ENCODE results near the gene TNFRSF4. TPM values are rescaled to one million over a fixed set of nuclear protein-coding genes. Genes with fewer than 3 reads are reported as not detected.

Gene TNFRSF4
- total and polyA plus RNA-seq, 2 donors (not counting 1 experiment from before 2014, with no cell fraction given): 0.05 to 0.17 TPM

DNA sequence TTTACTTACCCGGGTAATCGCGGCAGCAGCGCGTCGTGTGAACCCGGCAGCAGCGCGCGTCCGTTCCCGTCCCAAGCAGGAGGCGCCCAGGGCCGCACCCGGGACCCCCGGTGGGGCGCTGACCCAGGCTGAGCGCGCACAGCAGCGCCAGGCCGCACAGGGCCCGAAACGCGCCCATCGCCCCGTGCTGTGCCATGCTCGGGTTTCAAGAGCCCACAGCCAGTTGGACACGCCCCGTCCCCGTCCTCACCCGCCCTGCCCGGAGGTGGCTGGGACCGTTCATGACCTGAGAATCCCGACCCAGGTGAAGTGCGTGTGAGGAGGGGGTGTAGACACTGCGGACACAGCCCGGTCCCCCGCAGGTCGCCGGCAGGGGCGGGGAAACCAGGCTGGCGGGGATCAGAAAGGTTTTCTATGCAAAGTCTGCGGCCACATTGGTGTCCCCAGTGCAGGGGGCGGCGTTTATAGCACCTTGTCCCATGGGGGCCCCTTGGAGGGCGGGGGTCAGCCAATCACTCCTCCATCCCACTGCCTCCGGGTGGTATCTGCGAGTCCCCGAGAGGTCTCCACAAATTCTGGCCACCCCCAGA is 7.5 kb downstream of the TNFRSF4 start, which contains the start of gene TNFRSF18:
TNFRSF18 (minus strand) TSS at position 217 of the 590 bp plus-strand sequence; CDS start at position 196, 21 bp downstream.
- Histone ChIP-seq H2AFZ (ENCODE audit: low read length) (no peak within 1 kb of the TSS), H3K4me2 (ENCODE audit: extremely low read depth, insufficient read depth, low read length) (peak within 1 kb of the TSS; percentile 44), H3K27me3 (ENCODE audit: control insufficient read depth, insufficient read depth, low read length) (no peaks in the 10 kb centered on the region), H4K20me1 (ENCODE audit: control insufficient read depth, extremely low read depth, insufficient read depth, low read length) (no peaks in the 10 kb centered on the region), H3K79me2 (ENCODE audit: control insufficient read depth, insufficient read depth, low read length) (no peaks in the 10 kb centered on the region), H3K4me1 (ENCODE audit: control insufficient read depth, extremely low read depth, insufficient read depth, low read length) (peaks cover 6% of the 10 kb centered on the region), H3K9me3 (ENCODE audit: control insufficient read depth, insufficient read depth, low read depth, low read length) (no peaks in the 10 kb centered on the region), H3K9ac (ENCODE audit: insufficient read depth, low read length) (no peak within 1 kb of the TSS), H3K4me3 (replicated peaks in 1 of 4; ENCODE audit: control extremely low read depth in 1 of 4, insufficient read depth in 1 of 4, low read depth in 3 of 4, low read length in 4 of 4) (peak within 1 kb of the TSS in 1 of 4 experiments; percentile 2), H3K27ac (ENCODE audit: insufficient read depth, low read length) (no peak within 1 kb of the TSS), H3K36me3 (ENCODE audit: control insufficient read depth, insufficient read depth, low read length) (no peaks in the 10 kb centered on the region)
- DNase-seq (ENCODE audit: low read depth in 2 of 2): peak; percentile 6 to 17
- peak; percentile 34 for TF ChIP-seq EZH2 (IDR thresholded peaks at IDR 0.05; ENCODE audit: low read length, missing control alignments)
- TF ChIP-seq, protein P1, sequence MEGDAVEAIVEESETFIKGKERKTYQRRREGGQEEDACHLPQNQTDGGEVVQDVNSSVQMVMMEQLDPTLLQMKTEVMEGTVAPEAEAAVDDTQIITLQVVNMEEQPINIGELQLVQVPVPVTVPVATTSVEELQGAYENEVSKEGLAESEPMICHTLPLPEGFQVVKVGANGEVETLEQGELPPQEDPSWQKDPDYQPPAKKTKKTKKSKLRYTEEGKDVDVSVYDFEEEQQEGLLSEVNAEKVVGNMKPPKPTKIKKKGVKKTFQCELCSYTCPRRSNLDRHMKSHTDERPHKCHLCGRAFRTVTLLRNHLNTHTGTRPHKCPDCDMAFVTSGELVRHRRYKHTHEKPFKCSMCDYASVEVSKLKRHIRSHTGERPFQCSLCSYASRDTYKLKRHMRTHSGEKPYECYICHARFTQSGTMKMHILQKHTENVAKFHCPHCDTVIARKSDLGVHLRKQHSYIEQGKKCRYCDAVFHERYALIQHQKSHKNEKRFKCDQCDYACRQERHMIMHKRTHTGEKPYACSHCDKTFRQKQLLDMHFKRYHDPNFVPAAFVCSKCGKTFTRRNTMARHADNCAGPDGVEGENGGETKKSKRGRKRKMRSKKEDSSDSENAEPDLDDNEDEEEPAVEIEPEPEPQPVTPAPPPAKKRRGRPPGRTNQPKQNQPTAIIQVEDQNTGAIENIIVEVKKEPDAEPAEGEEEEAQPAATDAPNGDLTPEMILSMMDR (conservative IDR thresholded peaks at IDR 0.05 in 1 of 2, IDR thresholded peaks at IDR 0.05 in 1 of 2; ENCODE audit: low read depth in 1 of 2, low read length in 2 of 2): no peak

DNA sequence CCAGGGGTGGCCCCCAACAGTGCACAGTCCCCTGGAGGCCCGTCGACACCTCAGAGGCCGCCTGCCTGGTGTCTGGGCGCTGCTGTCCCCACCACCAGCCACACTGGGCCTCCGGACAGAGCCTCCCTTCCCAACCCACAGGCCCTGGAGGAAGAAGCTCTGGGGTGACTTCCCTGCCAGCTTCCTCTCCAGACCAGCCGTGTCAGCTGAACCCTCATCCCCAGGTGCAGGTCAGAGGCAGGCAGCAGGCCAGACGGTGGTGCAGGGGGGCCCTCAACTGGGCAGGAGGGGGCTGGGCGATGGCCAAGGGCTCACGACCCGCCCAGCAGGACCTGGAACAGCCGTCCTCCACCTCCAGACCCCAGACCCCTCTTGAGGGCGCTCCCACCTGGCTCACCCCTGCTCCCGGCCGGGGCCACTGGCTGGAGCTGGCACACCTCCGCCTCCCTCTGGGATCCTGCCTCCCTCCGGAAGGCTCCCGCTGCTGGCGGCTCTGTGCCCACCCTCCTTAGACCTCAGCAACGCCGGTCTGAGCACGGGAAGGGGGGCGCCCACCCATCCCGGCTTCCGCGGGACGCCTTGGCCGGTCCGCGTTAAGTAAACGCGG is 8.1 kb downstream of the TNFRSF4 start:
- Histone ChIP-seq H2AFZ (ENCODE audit: low read length) (no peak overlapping the region), H3K9ac (ENCODE audit: insufficient read depth, low read length) (no peak overlapping the region), H3K36me3 (ENCODE audit: control insufficient read depth, insufficient read depth, low read length) (no peaks in the 10 kb centered on the region), H3K9me3 (ENCODE audit: control insufficient read depth, insufficient read depth, low read depth, low read length) (no peaks in the 10 kb centered on the region), H3K4me2 (ENCODE audit: extremely low read depth, insufficient read depth, low read length) (no peak overlapping the region), H3K4me3 (replicated peaks in 1 of 4; ENCODE audit: control extremely low read depth in 1 of 4, insufficient read depth in 1 of 4, low read depth in 3 of 4, low read length in 4 of 4) (no peak overlapping the region), H3K4me1 (ENCODE audit: control insufficient read depth, extremely low read depth, insufficient read depth, low read length) (peaks cover 6% of the 10 kb centered on the region), H3K27me3 (ENCODE audit: control insufficient read depth, insufficient read depth, low read length) (no peaks in the 10 kb centered on the region), H3K27ac (ENCODE audit: insufficient read depth, low read length) (no peak overlapping the region), H4K20me1 (ENCODE audit: control insufficient read depth, extremely low read depth, insufficient read depth, low read length) (no peaks in the 10 kb centered on the region), H3K79me2 (ENCODE audit: control insufficient read depth, insufficient read depth, low read length) (no peaks in the 10 kb centered on the region)
- TF ChIP-seq, protein P1 (conservative IDR thresholded peaks at IDR 0.05 in 1 of 2, IDR thresholded peaks at IDR 0.05 in 1 of 2; ENCODE audit: low read depth in 1 of 2, low read length in 2 of 2): no peak
- TF ChIP-seq EZH2 (IDR thresholded peaks at IDR 0.05; ENCODE audit: low read length, missing control alignments): peak; percentile 12
- DNase-seq (ENCODE audit: low read depth in 2 of 2): no peak

DNA sequence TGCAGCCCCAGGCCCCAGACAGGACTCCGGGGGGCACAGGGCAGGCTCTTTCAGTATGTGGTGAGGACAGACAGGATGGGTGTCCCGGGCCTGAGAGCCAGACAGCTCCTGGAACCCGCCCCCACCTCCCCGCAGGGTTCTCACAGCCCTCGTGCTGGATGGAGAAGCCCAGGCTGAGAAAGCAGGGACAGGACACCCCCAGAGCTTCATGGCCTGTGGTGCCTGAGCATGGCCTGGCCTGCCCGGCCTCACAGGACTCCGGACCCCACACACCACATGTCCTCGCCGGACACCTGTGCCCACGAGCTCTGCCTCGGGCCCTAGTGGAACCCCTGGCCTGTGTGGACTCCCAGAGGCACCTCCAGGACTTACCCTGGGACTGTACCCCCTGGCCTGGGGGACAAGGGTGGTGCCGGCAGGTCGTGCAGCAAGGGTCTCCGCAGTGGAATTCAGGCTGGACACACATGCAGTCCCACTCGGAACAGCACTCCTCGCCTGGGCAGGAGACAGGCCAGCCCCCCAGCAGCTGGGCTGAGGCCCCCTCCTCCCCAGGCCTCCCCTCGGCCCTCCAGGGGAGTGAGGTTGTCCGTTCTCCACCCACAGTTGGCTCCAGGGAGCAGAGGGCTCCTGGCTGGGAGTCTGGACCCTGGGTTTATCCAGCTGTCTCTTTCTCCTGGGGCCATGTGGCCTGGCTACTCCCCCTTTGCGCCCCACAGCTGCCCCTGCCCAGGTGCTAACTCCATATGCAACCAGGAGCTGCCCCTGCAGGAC is 8.8 kb downstream of the TNFRSF4 start:
- Histone ChIP-seq H3K9ac (ENCODE audit: insufficient read depth, low read length) (no peak overlapping the region), H2AFZ (ENCODE audit: low read length) (no peak overlapping the region), H3K36me3 (ENCODE audit: control insufficient read depth, insufficient read depth, low read length) (no peaks in the 10 kb centered on the region), H3K4me1 (ENCODE audit: control insufficient read depth, extremely low read depth, insufficient read depth, low read length) (peaks cover 6% of the 10 kb centered on the region), H3K9me3 (ENCODE audit: control insufficient read depth, insufficient read depth, low read depth, low read length) (no peaks in the 10 kb centered on the region), H3K79me2 (ENCODE audit: control insufficient read depth, insufficient read depth, low read length) (no peaks in the 10 kb centered on the region), H3K4me2 (ENCODE audit: extremely low read depth, insufficient read depth, low read length) (no peak overlapping the region), H3K27me3 (ENCODE audit: control insufficient read depth, insufficient read depth, low read length) (no peaks in the 10 kb centered on the region), H3K27ac (ENCODE audit: insufficient read depth, low read length) (no peak overlapping the region), H3K4me3 (replicated peaks in 1 of 4; ENCODE audit: control extremely low read depth in 1 of 4, insufficient read depth in 1 of 4, low read depth in 3 of 4, low read length in 4 of 4) (no peak overlapping the region), H4K20me1 (ENCODE audit: control insufficient read depth, extremely low read depth, insufficient read depth, low read length) (no peaks in the 10 kb centered on the region)
- no peak for TF ChIP-seq EZH2 (IDR thresholded peaks at IDR 0.05; ENCODE audit: low read length, missing control alignments)
- TF ChIP-seq, protein P1 (conservative IDR thresholded peaks at IDR 0.05 in 1 of 2, IDR thresholded peaks at IDR 0.05 in 1 of 2; ENCODE audit: low read depth in 1 of 2, low read length in 2 of 2): no peak
- no peak for DNase-seq (ENCODE audit: low read depth in 2 of 2)

All from fibroblast of lung (primary cell).